ENCODE measurements around the gene CD9.

DNA sequence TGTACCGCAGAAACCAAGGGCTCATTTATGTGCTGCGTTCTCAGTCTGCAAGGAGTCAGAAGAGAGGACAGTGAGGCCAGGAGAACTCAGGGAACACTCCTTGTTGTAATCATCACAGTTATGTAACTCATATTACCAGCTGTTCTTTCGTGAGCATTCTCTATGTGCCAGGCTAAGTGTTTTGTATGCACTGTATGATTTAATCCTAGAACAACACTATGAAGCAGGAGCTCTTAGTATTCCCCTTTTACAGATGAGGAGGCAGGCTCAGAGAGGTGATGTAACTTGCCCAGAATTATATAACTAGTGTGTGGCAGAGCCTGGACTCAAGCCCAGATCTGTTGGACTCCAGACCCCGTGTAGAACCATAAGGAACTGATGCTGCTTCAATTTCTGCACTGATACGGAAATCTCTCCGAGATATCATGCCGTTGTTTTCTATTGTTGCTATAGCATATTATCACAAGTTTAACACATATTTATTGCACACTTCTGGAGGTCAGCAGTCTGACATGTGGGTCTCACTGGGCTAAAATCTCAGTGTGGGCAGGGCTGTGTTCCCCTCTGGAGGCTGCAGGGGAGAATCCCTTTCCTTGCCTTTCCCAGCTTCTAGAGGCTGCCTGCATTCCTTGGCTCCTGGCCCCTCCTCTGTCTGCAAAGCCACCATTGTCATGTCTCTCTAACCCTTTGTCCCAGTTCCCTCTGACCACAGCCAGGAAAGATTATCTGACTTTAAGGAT, 16.3 kb upstream of the CD9 start:
- TF ChIP-seq, protein P1, sequence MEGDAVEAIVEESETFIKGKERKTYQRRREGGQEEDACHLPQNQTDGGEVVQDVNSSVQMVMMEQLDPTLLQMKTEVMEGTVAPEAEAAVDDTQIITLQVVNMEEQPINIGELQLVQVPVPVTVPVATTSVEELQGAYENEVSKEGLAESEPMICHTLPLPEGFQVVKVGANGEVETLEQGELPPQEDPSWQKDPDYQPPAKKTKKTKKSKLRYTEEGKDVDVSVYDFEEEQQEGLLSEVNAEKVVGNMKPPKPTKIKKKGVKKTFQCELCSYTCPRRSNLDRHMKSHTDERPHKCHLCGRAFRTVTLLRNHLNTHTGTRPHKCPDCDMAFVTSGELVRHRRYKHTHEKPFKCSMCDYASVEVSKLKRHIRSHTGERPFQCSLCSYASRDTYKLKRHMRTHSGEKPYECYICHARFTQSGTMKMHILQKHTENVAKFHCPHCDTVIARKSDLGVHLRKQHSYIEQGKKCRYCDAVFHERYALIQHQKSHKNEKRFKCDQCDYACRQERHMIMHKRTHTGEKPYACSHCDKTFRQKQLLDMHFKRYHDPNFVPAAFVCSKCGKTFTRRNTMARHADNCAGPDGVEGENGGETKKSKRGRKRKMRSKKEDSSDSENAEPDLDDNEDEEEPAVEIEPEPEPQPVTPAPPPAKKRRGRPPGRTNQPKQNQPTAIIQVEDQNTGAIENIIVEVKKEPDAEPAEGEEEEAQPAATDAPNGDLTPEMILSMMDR (IDR thresholded peaks at IDR 0.05) = no peak
- no peak for TF ChIP-seq POLR2A (IDR thresholded peaks at IDR 0.05)
